ENCODE results near the gene ADORA2B.

GRCh38 chr17:16001226-16001897, 56.4 kb downstream of the ADORA2B start:
- TF ChIP-seq CTCF (conservative IDR thresholded peaks at IDR 0.05; ENCODE audit: low read depth, low read length) (no peak), CEBPB (IDR thresholded peaks at IDR 0.05; ENCODE audit: low read depth, low read length) (no peak), FOS (IDR thresholded peaks at IDR 0.05; ENCODE audit: low read depth, low read length) (no peak), USF2 (IDR thresholded peaks at IDR 0.05; ENCODE audit: low read depth, low read length) (no peak)
- TF ChIP-seq, protein P1, sequence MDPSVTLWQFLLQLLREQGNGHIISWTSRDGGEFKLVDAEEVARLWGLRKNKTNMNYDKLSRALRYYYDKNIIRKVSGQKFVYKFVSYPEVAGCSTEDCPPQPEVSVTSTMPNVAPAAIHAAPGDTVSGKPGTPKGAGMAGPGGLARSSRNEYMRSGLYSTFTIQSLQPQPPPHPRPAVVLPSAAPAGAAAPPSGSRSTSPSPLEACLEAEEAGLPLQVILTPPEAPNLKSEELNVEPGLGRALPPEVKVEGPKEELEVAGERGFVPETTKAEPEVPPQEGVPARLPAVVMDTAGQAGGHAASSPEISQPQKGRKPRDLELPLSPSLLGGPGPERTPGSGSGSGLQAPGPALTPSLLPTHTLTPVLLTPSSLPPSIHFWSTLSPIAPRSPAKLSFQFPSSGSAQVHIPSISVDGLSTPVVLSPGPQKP (IDR thresholded peaks at IDR 0.05; ENCODE audit: borderline replicate concordance, low read depth, low read length) = no peak

All from IMR-90 (cell line).